Mononuclear cell (primary cell): ENCODE data around the gene CTRL. TPM values are rescaled to one million over a fixed set of nuclear protein-coding genes. Genes with fewer than 3 reads are reported as not detected.
"Not testable (repeated sequence)": the region's sequence is repeated elsewhere in the genome, so short reads cannot be mapped to it uniquely, and the experiment has no call there.

ENCODE experiments used
- H3K27me3 ChIP-seq: 2 replicates; pipeline ENCODE4 v1.6.0; 2011; ENCODE audit warnings: low read length, control low read depth; ENCODE audit not compliant: insufficient read depth
- H3K4me1 ChIP-seq: 2 replicates; pipeline ENCODE4 v1.5.1; 2011; ENCODE audit warnings: mild to moderate bottlenecking, low read length, control low read depth; ENCODE audit not compliant: insufficient read depth
- H3K4me3 ChIP-seq: 2 replicates; pipeline ENCODE4 v1.5.1; 2011; ENCODE audit warnings: mild to moderate bottlenecking, low read length, moderate library complexity
- H3K9me3 ChIP-seq: 2 replicates; pipeline ENCODE4 v1.5.1; 2011; ENCODE audit warnings: low read depth, mild to moderate bottlenecking, control low read depth, low read length
- total RNA-seq: library from RNA; depleted of rRNA; stranded (reverse); fragments of >200 nt; gene quantifications from one replicate; pipeline ENCODE4 v1.2.3, GENCODE V29; 2012

CTRL gene
- total RNA-seq, 1 donor = 6.3 TPM

DNA sequence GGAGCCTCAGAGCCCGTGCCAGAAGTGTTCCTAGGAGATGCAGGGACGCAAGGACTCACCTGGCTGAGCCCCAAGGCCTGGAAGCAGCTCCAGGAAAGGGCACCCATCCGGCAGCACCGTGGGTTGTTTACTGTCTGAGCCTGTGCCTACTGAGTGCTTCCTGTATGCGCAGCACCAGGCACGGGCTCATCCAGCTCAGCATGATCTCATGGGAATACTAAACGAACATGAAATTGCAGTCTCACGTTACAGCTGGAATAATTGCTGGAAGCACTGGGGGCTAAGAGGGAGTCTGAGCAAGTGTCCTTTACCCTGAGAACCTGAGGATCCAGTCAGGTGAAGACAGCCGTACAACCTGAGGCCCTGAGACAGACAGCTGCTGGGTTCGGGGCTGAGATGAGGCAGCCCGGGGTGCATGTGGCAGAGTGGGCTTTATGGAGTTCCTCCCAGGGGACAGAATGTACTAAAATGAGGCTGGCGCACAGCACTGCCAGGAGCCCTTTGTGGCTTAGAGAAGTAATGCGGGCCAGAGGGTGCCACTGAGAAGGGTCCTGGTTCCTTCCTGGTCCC, 5.4 kb downstream of the CTRL start:
- H3K4me3 ChIP-seq = no peak overlapping the region
- no peaks in the 10 kb centered on the region for H3K9me3 ChIP-seq
- H3K4me1 ChIP-seq = no peaks in the 10 kb centered on the region
- no peaks in the 10 kb centered on the region for H3K27me3 ChIP-seq

DNA sequence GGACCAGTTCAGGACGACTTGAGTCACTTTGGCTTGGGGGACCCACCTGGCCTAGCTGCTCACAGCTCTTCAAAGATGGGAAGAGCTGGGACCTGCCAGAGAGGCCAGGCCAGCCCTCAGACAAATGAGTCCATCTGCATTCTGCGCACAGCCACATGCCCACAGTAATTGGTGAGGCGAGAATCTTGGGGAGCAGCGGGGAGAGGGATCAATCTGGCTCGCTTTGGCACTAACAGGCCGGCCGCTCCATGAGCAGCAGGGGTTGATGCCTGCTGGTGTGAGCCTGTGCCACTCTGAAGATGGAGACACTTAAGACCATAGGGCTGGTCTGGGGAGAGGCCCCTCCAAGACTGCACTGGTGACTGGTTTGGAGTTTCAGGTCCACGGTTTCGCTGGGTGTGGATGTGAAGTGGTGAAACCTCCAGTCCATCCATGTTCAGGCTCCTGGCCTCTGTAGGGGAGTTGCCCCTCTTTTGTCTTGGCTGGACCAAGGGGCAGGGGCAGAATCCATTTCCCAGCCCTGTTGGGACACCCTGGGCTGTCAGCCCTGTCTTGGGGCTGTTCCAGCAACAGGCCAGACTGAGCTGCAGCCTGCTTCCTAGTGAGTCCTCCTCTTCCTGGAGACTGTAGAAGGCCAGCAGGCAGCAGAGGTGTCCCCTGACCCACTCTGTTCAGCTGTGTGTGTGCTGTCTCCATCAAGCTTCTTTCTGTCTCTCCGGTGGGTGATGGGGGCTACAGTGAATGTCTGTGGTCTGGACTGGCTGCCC, 7.3 kb downstream of the CTRL start:
- Histone ChIP-seq H3K9me3 (no peaks in the 10 kb centered on the region), H3K4me1 (no peaks in the 10 kb centered on the region), H3K4me3 (no peak overlapping the region), H3K27me3 (no peaks in the 10 kb centered on the region)

DNA sequence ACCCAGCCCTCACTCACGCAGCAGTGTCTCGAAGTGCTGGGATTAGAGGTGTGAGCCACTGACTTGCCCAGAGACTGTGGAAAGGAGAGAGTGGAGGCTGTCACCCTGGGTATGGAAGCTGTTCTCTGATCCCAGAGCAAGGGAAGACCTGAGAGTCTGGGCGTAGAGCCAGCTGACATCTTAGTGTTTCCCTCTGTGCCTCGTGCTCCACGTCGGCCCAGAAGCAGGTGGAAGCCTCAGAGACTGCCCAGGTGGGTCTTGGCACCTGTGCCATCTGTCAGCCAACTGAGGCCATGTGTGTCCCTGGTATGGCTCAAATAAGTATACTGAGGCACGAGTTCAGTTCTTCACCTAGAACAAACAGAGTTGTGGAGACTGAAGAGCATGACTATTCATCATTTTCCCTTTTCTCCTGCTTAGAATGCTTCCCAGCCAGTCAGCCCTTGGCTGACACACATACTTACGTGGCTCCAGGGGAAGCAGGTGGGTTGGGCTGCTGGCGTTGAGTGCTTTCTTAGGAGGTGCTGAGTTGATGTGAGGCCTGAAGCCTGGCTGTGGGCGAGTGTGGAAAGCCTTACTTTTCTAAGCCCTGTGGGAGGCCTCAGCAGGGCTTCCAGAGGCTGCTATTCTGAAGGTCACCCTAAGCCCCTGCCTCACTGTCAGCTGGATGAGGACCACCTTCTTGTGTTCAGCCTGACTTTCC, 8.1 kb downstream of the CTRL start:
- H3K4me1 ChIP-seq = no peaks in the 10 kb centered on the region
- H3K27me3 ChIP-seq = no peaks in the 10 kb centered on the region
- no peaks in the 10 kb centered on the region for H3K9me3 ChIP-seq
- no peak overlapping the region for H3K4me3 ChIP-seq

DNA sequence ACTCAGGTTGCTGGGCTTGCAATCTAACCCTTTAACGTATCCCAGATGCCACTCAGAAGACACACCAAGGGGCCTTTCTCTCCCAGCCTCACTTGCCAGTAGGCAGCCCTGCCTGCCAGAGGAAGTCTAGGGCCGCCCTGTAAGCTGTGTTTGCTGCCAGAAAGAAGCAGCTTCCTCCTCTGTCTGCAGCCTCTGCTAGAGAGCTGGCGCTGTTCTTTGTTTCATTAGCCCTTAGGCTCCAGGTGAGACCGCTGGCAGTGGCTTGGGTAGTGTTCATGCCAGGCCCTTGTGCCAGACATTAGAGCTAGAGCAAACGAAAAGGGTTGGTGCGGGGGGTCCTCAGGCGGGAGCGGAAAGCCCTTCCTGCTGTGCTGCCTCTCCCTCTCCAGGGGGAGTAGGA, 8.9 kb downstream of the CTRL start:
- Histone ChIP-seq H3K9me3 (no peaks in the 10 kb centered on the region), H3K27me3 (no peaks in the 10 kb centered on the region), H3K4me3 (no peak overlapping the region), H3K4me1 (no peaks in the 10 kb centered on the region)

DNA sequence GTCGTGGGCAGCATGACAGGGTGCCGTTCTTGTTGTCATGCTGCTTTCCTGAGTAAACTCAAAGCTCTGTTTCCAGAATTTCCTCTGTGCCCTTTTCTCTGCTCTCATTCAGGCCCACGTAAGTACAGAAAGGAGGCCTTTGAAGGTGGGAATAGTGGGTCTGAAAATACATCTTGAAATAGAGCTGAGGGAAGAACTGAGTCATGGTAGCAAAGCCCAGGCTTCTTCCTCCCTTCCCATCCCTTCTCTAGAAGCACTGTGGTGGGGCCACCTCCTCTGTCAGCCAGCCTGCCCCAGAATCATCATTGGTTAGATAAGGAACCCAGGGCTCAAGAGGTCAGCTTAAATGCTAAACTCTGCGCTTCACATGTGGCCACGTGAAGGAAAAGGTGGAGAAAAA, 9.4 kb downstream of the CTRL start:
- no peaks in the 10 kb centered on the region for H3K27me3 ChIP-seq
- H3K4me3 ChIP-seq = no peak overlapping the region
- peaks cover 3% of the 10 kb centered on the region for H3K4me1 ChIP-seq
- no peaks in the 10 kb centered on the region for H3K9me3 ChIP-seq

DNA sequence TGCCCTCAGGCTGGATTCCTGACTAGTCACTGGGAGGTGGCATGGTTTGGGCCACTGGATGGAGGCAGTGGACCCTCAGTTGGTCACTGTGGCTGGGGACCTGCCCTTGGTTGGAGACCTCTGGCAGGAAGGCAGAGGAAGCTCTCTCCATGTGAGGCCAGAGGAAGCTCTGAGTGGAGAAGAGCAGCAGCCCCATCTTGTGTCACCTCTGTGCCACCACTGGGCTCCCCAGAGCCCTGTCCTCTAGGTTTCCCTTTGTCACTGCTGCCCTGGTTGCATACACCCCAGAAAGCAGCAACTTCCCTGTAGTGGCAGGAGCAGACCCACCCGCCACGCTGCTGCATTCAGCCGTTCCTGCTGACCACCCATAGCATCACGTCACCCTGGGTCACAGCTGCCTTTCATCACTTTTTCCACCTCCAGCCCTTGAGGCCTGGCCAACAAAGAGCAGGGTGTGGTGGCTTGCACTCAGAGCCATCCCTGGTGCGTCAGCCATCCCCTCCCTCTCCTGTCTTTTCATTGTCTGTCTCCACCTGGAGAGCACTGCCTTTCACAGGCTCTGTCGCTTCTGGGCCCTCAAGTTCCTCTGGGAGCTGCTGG, 11.9 kb downstream of the CTRL start:
- H3K9me3 ChIP-seq = no peaks in the 10 kb centered on the region
- H3K4me3 ChIP-seq = no peak overlapping the region
- H3K4me1 ChIP-seq = peaks cover 3% of the 10 kb centered on the region
- no peaks in the 10 kb centered on the region for H3K27me3 ChIP-seq

DNA sequence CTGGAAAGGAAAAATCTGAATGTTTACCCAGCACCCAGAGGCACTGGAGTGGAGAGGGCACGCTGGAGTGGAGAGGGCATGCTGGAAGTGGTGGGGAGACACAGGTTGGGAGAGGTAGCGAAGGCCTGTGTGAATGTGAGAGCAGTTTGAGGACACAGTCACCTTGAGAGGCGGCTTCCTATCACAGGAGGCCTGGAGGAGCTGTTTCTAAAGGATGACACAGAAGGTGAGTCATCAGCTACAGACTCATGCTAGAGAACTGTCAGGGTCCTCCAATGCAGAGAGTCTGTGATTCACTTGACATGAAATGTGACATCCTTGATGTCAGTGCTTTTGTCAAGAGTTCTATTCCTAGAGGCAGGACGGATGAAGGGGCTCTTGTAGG, 13.8 kb downstream of the CTRL start:
- H3K9me3 ChIP-seq = no peaks in the 10 kb centered on the region

DNA sequence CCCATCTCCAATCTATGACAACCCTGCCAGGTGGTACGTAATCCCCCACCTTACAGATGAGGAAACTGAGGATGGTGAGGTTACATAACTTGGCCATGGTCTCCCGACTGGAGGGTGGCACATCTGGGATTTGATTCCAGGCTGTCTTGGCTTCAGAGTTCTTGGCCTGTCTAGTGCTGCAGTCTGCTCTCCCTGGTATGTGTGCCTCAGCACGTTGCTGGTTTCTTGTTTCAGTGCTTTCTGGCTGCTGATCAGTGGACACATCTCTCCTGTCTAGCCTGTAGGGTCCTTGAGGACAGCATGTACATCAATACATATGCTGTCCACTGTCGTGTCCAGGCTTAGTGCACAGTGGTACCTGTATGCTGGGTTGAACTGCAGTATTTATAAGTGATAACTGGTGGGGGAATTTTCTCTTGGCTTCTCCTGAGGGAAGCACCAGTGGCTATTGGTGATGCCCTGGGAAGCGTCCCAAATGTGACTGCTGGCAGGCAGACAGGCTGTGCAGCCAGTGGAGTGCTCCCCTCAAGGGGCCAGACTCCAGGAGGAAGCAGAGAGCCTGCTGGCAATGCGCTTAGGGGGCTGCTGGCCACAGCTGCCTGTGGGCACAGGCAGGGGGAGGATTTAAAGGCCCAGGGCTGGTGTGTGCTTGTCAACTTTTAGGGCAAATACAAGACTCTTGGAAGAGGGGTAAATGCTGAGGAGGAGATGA, 14.4 kb downstream of the CTRL start:
- Histone ChIP-seq H3K4me1 (peaks cover 3% of the 10 kb centered on the region), H3K4me3 (no peak overlapping the region), H3K27me3 (no peaks in the 10 kb centered on the region), H3K9me3 (no peaks in the 10 kb centered on the region)

More for the DNA sequence above, 13.8 kb downstream of the CTRL start:
- H3K4me3 ChIP-seq = no peak overlapping the region
- peaks cover 3% of the 10 kb centered on the region for H3K4me1 ChIP-seq
- no peaks in the 10 kb centered on the region for H3K27me3 ChIP-seq

DNA sequence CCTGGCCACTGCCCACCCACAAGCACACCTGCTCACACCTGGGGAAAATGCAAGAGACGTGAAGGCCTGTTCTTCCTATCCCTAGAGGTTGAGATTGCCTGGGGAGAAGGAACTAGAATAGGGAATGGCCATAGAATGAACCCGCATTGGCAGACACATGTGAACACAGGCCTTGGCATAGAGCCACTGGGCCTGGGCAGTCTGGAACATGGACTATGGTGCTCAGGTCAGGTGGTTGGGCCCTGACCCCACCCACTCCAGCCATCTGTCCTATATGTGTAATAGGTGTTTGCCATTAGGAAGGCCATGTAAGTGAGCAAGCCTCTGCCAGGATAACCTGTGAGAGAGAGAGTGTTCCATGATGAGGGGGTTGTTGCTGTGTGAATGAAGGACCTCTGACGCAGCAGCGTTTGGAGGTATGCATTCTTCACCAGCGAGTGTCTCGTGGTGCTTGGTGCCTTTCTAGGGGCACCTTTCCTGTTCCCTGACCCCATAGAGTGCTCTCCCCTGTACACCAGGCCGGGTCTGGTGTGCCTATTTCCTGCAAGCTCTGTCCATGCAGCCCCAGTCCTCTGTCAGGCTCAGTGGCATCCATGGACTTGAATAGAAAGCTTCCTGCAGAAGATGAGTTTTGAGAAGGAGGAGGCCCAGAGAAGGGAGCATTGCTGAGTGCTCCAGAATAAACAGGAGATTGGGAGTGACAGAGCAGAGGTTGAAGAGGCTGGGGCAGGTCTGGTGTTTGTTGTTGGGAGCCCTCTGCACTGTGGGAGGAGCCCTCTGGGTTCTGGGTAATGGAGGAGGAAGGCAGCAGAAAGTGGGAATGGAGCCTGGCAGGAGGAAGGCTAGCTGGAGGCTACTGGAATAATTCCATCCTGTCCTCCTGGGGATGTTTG, 15.6 kb downstream of the CTRL start:
- Histone ChIP-seq H3K4me3 (no peak overlapping the region), H3K4me1 (peaks cover 3% of the 10 kb centered on the region), H3K27me3 (no peaks in the 10 kb centered on the region), H3K9me3 (no peaks in the 10 kb centered on the region)

DNA sequence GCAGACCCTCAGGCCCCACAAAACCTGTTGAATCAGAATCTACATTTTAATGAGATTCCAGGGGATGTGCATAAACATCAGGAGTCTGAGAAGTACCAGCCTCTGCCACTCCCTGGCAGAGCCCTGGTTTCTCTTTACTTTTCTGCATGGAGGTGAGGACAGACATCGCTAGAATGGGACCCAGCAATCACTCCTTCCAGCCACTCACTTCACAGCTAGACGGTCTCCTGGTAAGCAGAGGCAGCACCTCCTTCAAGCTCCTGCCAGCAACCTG, 16.2 kb downstream of the CTRL start:
- H3K9me3 ChIP-seq, H3K4me1 ChIP-seq, H3K4me3 ChIP-seq, H3K27me3 ChIP-seq: not testable (repeated sequence)

DNA sequence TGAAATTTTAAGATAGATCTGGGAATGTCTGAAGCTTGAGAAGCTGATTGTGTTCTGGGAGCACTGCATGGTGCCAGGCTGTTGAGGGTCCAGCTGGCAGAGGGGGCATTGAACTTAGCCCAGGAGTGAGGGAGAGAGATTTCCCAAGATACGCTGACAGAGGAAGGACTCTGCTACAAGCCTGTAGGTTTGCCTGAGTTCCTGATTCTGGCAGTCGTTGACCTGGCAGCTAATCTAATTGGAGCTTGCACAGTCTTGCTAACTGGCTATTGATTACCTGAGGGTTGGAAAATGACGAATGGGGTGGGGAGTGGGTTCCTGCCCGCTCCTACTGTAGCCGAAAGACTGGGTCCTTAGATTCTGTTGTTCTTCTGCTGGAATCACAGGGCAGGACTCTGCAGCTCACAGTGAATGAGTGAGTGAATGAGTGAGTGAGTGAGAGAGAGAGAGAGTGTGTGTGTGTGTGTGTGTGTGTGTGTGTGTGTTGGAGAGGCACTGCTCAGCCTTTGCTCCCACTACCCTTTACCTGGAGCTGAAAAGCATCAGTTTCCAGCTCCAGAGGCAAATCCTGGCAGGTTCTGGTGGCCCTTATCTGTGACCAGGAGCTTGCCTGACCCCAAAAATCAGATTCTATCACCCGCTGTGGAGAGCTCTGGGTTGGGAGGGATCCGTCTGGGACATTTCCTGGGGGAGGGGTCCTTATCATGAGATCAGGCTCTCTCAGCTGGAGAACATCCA, 16.7 kb downstream of the CTRL start:
- Histone ChIP-seq H3K27me3 (no peaks in the 10 kb centered on the region), H3K9me3 (no peaks in the 10 kb centered on the region), H3K4me3 (no peak overlapping the region), H3K4me1 (peaks cover 3% of the 10 kb centered on the region)

DNA sequence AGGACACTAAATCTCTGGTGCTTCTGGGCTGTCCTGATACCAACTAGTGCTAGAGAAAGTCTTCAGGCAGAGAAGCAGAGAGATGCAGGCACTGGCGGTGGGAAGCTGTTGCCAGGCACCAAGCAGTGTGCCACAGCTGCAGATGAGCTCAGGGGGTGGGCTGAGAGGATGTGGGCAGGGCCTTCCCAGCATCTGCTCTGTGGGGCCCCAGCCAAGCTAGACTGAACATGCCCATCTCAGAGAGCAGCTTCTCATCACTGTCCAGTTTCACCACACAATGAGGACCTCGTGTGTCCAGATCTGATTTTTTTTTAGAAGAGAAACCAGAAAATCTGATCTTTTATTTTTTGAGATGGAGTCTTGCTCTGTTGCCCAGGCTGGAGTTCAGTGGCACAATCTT, 21.5 kb downstream of the CTRL start:
- no peaks in the 10 kb centered on the region for H3K27me3 ChIP-seq
- H3K9me3 ChIP-seq = no peaks in the 10 kb centered on the region
- H3K4me3 ChIP-seq = no peak overlapping the region
- H3K4me1 ChIP-seq = no peaks in the 10 kb centered on the region

DNA sequence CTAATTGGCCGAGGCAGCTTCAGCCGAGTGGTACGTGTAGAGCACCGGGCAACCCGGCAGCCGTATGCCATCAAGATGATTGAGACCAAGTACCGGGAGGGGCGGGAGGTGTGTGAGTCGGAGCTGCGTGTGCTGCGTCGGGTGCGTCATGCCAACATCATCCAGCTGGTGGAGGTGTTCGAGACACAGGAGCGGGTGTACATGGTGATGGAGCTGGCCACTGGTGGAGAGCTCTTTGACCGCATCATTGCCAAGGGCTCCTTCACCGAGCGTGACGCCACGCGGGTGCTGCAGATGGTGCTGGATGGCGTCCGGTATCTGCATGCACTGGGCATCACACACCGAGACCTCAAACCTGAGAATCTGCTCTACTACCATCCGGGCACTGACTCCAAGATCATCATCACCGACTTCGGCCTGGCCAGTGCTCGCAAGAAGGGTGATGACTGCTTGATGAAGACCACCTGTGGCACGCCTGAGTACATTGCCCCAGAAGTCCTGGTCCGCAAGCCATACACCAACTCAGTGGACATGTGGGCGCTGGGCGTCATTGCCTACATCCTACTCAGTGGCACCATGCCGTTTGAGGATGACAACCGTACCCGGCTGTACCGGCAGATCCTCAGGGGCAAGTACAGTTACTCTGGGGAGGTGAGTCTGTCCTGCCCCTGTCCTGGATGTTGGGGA, 22.5 kb downstream of the CTRL start:
- no peaks in the 10 kb centered on the region for H3K27me3 ChIP-seq
- no peaks in the 10 kb centered on the region for H3K9me3 ChIP-seq
- no peaks in the 10 kb centered on the region for H3K4me1 ChIP-seq
- no peak overlapping the region for H3K4me3 ChIP-seq
